CD4-positive, alpha-beta T cell treated with Interleukin-4 for 4 hours (primary cell): Measurements from ENCODE around the gene SLC16A8.
"Not testable (repeated sequence)": the region's sequence is repeated elsewhere in the genome, so short reads cannot be mapped to it uniquely, and the experiment has no call there.

ENCODE experiments used
- DNase-seq: peaks from one replicate; pipeline ENCODE4 v3.0.0-alpha.2; 2020

Gene SLC16A8

DNA sequence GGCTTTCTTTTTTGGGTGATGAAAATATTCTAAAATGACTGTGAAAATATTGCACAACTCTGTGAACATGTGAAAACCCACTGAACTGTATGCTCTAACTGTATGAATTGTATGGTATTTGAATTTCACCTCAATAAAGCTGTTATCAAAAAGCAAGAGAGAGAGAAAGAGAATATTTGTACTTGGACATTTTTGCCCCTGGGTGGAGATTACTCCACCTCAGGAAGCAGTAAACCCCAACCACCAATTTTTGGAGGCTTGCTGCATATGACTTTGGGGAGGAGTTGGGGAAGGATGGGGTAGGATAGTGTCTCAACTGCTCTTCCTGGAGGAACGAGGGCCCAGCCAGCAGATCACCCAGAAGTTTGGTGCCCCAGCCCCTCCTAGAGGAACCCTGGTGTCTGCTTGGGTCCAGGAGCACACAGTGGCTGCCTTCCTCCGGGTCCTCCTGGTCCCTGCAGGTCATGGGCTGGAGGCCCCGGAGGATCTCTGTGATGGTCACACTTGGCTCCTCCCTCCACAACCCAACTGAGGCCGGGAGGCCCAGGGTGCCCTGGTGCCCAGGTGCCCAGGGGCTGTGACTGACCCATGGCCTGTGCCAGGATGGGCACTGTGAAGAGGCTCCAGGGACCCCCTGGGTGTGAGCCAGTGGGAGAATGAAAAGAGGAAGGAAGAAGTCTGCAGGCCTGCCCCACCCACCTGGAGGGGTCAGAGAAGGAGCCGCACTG, 42.1 kb downstream of the SLC16A8 start:
- DNase-seq = no peak

DNA sequence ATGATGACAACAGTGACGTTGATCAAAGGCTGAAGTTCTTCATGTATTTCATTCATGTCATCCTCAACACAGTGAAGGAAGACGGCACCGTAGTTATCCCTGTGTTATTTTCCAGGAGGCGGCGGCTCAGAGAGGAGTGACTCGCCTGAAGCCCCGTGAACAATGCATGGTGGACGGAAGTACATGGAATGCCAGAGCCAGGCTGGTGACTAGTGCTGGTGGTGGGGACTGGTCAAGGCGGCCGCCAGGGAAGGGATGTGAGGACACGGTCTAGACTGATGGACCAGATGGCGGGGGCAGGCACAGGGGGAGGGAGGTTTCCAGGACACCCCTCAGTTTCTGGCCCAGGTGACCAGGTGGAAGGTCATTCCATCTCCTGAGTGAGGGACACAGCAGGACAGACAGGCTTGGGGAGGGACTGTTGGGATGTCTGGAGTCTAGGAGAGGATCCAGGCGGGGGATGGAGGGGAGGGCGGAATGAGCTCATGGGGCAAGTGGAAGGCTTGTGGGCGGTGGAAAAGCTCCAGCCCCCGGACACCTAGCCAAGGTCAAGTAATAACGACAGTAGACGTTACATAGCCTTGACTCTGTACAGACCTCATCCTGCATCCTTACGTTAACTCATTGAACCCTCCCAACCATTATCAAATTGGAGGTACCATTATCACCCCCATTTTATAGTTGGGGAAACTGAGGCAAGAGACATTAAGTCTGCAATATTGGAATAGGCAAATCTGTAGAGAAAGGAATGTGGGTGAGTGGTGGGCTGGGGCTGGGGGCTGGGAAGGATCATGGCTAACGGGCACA, 42.8 kb downstream of the SLC16A8 start:
- DNase-seq = no peak

DNA sequence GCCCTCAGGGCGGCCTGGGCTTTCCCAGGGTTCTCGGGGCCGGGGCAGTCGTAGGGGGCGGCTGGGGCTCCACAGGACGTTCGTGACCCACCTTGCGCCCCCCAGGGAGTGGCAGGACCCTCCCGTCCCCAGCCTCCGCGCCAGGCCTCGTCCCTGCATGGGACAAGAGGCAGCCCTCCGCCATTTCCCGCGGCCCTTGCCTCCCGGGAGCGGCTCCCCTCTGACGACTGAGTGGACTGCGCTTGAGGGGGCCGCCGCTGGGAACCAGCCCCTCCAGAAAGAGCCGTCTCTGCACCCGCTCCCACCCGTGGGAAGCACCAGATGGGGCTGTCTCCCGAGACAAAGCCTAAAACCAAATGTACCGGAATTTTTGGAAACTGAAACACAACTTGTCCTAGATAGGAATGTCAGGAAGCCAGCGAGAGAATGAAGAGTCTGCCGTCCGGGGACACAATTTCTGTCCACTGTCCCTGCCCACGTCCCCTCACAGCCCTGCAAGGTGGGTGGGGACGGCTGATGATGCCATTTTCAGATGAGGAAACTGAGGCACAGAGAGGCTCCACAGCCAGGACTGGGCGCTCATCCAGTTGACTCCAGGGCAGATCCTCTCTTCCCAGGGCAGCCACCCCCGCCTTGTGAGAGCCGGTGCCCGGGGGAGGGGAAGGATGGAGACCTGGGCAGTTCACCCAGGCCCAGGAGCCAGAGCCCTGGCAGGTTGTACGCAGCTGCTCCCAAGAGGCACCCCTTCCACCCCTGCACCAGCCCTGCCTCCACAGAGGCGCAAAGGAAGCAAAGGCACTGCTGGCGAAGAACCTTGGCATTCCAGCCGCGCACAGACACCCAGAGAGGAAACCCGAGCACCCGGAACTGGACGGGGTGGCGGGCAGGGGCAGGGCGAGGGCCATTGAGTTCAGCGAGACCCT, 44.8 kb downstream of the SLC16A8 start:
- DNase-seq = no peak

DNA sequence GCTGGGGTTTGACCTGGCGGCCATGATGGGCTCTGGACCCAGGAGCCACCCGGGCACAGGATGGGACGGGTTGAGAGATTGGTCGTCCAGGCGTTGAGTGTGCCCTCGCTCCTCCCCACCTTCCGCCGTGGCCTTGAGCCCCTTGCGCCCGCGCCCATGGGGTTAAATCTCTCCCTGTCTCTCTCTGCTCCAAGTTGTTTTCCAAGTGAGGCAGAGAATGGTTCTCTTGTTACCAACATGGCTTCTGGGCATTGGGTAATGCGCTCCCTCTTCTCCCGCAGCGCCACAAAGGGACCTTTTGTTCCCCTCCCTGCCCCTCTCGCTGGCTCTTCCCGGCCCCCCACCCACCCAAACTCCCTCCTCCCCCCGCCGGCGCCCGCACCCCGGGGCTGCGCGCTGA, 45.6 kb downstream of the SLC16A8 start:
- no peak for DNase-seq

DNA sequence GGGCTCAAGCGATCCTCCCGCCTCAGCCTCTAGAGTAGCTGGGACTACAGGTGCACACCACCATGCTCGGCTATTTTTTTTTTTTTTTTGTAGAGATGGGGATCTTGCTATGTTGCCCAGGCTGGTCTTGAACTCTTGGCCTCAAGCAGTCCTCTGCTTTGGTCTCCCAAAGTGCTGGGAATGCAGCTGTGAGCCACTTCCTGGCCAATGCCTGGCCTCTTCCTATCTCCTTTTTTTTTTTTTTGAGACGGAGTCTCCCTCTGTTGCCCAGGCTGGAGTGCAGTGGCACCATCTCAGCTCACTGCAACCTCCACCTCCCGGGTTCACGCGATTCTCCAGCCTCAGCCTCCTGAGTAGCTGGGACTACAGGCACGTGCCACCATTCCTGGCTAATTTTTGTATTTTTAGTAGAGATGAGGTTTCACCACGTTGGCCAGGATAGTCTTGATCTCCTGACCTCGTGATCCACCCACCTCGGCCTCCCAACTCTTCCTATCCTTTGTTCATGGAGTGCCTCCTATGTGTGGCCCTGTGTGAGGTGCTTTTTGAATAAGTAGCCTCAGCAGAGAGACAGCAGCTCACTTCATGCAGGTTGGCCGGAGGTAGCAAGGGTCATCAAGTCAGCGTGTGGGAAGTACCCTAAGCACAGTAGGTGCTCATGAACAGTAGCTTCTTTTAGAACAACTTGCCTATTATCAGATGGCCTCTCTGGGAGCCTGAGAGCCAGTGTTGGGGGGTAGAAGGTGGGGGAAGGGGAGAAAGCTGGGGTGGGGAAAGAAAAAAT, 46.4 kb downstream of the SLC16A8 start:
- DNase-seq = not testable (repeated sequence)

DNA sequence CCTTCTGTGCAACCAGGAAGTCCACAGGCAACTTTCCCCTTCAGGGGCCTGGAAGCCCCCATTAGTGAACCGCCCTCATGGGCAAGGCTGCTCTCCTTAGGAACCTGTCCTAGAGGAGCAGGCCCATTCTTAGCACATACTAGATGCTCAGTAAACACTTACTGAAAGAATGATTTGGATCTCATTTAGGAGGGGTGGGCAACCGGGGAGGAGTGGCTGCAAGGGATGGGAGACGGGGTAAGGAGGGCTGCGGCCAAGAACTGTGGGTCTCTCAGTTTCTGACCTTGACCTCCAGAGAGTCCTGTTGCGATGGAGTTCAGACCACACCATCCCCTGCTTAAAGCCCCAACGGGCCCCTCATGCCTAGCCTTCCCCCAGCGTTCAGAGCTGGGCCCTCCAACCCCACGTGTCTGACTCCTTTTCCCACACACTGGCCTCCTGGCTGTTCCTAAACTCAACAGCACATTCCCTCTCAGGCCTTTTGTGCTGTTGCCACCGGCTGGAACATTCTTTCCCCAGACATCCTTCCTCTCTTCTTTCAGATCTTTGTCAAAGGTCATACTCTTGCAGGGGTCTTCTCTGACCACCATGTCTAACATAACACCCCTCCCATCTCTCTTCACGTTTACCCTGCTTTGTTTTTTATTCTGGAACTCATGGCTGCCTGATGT, 47.5 kb downstream of the SLC16A8 start:
- no peak for DNase-seq

DNA sequence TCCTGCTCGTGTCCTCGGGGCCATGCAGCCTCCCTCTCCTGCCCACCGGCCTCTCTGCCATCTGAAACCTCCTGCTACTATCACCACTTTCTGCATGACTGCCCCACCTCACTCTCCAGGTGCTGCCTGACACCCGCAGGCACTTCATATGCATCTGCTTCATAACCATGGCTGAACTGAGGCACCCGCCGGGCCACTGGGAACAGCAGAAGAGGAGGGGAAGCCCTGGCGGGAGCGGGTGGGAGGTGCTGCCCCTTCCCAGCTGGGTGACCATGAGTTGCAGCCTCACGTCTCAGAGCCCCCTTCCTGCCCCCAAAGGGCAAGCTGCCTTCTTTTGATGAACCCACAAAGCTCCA, 48.5 kb downstream of the SLC16A8 start:
- DNase-seq = no peak

DNA sequence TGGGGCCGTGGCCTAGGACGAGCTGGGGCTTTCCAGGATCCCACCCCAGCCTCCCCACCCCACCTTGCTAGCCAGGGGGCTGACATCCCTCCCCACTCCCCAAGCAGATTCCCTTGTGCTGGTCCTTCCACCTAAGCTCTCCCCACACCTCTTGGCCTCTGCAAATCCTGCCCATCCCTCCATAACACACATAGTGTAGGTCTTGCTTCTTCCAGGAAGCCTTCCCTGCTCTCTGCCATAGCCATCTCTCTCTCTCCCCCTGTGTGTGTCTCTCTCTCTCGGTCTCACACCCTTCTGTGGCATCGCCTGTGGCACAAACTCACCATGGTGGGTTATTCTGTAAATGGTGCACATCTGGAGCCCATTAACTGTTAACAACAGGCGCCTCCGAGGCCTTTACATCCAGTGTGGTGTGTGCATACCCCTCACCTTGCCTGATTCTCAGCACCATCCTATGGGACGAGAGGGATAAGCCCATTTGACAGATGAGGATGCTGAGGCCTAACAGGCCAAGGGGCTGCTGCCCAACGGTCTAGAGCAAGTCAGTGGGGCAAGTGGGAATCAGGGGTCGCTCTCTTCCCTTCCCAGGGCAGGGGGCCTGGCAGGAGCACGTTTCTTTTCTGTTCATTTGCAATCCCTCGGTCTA, 49.0 kb downstream of the SLC16A8 start:
- no peak for DNase-seq

DNA sequence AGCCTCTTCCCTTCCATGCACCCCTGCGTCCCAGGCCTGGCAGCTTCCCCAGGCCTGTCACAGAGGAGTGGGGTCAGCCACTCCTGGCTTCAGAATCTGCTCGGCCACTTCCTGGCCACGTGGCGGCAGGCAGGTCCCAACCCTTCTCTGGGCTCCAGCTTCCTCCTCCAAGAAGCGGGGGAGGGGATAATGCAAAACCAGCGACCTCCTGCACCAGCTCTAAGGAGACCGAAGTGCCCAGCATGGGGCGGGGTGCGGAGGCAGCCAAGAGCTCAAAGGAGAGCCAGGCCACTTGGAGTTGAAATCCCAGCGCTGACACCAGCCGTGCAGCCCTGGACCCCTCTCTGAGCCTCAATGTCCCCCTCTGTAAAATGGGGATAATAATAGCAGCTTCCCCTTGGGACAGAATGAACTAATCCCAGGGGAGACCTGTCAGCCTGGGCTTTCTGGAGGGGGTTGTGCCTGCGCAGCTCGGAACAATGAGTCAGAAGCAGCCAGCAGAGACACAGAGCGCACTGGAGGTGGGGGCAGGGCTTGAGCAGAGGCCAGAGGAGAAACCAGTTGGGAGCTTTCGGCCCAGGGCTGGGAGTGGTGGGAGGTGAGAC, 49.6 kb downstream of the SLC16A8 start:
- no peak for DNase-seq

DNA sequence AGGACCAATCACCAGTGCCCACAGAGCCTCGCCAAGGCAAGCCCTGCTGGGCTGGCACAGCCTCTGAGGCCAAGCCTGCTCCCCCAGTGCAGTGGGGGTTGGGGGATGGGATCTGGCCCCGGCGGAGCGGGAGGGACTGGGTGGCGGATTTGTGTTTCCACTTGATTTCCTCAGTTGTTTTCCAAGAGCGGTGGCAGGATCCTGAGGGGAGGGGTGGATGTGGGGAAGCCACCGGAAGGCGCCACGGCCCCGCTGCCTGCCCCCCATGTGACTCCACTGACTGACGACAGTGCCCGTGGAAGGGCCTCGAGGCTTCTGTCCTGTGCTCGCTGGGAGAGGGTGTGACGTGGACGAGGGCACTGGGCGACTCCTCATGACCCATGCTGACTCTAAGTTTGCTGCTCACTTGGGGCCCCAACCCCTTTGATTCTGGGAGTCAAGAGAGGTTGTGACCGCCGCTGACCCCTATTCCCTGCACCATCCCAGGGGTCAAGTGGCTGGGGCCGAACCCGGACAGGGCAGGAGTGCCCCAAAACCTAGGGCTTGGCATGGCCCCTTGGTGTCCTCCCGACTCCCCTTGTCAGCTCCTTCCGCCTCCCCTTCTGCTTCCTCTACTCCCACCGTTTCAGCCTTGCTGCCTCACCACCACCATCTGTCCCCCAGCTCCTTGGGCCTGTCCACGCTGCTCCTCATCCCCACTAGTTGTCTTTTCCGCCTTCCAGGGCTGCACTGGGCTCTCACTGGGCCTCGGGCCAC, 50.3 kb downstream of the SLC16A8 start:
- no peak for DNase-seq

DNA sequence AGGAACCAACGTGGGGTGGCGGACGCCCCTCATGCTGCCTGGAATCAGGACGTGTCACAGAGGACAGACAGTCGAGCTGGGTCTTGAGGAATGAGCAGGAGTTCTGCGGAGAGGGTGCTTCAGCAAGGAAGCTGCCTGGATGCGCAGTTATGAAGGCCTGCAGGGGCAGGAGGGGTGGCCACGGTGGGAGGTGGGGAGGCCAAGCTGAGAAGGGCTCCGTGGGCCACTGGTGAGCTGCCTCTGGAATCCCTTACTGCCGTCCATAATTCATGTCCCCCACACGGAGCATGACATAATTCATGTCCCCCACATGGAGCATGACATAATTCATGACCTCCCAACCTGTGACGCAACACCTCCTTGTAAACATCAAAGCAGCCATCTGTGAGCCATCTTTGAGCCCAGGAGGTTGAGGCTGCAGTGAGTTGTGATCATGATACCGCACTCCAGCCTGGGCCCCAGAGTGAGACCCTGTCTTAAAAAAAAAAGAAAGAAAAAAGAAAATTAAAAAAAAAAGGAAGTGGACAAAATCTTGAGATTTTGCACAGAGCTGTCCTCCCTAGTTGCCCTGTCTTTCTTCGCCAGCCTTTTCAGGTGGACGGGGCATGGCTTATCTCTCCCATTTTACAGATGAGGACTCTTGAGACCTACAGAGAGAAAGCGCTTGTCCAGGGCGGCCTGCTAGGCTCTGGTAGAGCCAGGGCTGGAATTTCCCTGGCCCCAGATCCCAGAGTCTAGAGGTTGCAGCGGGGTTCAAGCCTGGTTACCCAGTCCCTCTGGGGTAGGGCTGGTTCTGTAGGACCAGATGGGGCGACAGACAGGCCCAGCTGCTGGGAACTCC, 51.1 kb downstream of the SLC16A8 start:
- DNase-seq = no peak

DNA sequence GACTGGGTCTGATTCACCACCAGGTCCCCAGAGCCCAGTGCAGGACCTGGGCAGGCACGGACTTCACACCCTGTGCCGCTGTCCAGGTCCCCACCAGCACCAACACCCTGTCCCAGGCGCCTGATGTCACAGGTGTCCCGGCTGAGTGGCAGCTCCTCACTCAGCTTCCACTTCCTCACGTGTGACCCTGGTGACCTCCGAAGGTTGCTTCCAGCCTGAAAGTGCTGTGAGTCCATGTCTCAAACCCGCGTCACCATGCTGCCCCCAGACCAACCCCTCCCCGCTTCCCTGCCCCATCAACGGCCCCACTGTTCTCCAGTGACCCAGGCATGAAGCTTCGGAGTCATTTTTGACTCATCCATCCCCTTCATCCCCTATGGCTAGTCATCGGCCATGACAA, 52.5 kb downstream of the SLC16A8 start:
- no peak for DNase-seq

DNA sequence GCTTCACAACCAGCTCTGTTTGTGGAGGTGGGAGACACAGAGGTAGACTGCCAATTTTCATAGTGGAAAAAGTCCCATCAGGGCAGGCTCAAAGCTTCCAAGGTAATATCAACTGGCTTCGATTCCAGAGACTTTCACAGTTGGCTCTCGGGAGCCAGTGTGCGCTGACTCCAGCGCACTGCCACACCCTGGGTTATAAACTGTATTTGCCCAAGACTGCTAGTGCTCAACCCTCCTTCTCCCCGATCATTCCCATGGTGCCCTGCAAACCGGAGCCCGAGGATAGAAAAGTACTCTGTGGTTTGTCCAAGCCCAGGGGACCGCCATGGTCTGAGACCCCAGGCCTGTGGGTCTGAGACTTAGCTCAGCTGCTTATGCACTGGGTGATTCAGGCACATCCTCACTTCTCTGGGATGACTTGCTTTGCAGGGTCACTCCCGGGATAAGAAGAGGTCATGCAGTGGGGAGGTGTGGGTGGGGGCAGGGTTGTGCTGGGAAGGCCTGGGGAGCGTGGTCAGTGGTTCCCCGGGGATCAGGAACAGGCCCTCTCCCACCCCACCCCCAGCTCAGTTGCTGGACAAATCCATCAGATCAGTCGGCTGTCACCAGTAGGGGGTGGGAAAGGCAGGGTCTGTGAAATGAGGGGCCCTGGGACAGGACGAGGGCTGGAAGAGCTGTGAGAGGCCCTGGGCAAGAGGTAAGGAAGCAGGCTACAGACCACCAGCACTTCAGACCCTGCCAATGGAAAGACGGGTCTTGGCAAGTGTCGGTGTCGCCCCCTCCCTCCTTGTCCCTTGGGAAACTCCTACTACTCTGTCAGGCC, 53.5 kb downstream of the SLC16A8 start:
- DNase-seq = no peak

DNA sequence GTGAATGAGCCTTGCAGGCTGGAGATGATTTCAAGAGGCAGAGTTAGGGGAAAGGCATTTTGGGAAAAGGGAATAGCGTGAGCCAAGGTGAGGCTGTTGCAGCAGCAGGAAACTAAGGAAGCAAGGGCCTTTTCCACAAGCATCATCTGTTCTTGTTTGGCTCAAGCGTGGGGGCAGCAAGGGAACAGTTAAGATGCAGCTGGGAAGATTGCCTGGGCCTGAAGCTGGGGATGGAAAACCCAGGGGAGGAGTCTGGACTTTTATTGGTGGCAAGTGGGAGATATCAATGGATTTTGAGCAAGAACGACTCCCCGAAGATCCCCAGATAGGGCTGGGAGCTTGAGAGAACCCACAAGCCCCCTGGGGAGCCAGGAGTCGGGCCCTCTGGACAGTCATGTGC, 54.1 kb downstream of the SLC16A8 start:
- no peak for DNase-seq

DNA sequence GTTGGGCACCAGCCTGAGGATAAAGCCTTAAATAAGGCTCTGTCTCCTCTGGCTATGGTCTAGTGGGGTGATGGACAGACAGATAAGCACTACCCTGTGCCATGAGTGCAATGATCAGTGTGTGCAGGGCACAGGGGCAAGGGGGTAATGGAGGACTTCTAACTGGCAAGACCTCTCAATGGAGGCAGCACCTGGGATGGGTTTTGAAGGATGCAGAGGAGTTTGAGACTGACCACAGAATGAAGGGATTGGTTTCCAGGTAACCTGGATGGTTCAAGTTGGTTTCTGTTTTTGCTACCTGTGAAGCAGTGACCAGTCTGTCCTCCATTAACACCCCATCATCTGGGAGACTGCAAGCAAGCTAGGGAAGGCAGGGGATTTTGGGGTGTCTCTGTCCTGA, 54.6 kb downstream of the SLC16A8 start:
- DNase-seq = no peak

DNA sequence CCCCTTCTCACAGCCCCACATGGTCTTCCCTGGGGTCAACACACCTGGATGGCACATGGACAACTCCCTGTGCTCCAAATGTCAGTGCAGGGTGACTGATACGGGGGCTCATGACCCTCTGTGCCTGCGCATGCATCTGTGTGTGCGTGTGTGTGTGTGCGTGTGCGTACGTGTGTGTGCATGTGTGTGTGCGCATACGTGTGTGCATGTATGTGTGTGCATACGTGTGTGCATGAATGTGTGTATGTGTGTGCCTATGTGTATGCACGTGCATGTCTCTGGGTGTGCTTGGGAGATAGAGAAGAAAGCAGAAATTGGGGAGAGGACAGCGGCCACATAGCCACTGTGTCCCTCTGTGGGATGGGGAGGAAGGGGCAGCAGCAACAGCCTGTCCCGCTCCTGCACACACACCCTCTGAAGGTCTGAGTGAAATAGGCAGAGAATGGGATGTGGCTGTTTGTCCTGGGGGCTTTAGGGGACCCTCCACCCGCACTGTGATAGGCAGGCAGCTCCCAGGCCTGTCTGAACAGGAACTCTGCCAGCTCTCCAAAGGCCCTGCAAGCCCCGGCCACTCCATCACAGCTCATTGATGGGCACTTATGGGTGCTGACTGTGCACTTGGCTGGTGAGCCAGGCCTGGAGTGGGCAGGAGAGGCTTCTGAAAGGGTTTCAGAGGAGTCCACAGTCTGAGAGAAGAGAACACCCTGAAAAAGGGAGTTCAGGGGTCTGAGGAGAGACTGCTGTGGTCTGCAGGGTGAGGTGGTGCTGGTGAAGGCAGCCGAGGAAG, 55.4 kb downstream of the SLC16A8 start:
- no peak for DNase-seq
